GM12873 (cell line): ENCODE results near the gene DRAXIN.

Experiments
- TF ChIP-seq, protein P1 (sequence below): IDR thresholded peaks from 2 replicates; pipeline ENCODE4 v1.5.1; 2012; ENCODE audit warnings: low read depth, mild to moderate bottlenecking, moderate library complexity, low read length, control low read depth; ENCODE audit not compliant: insufficient read depth; ENCODE audit errors: missing control alignments

The DRAXIN gene

GRCh38 chr1:11727119-11727518, 35.6 kb downstream of the DRAXIN start:
- TF ChIP-seq, protein P1, sequence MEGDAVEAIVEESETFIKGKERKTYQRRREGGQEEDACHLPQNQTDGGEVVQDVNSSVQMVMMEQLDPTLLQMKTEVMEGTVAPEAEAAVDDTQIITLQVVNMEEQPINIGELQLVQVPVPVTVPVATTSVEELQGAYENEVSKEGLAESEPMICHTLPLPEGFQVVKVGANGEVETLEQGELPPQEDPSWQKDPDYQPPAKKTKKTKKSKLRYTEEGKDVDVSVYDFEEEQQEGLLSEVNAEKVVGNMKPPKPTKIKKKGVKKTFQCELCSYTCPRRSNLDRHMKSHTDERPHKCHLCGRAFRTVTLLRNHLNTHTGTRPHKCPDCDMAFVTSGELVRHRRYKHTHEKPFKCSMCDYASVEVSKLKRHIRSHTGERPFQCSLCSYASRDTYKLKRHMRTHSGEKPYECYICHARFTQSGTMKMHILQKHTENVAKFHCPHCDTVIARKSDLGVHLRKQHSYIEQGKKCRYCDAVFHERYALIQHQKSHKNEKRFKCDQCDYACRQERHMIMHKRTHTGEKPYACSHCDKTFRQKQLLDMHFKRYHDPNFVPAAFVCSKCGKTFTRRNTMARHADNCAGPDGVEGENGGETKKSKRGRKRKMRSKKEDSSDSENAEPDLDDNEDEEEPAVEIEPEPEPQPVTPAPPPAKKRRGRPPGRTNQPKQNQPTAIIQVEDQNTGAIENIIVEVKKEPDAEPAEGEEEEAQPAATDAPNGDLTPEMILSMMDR = no peak

GRCh38 chr1:11728126-11728806, 36.8 kb downstream of the DRAXIN start:
- TF ChIP-seq, protein P1 = no peak

DNA sequence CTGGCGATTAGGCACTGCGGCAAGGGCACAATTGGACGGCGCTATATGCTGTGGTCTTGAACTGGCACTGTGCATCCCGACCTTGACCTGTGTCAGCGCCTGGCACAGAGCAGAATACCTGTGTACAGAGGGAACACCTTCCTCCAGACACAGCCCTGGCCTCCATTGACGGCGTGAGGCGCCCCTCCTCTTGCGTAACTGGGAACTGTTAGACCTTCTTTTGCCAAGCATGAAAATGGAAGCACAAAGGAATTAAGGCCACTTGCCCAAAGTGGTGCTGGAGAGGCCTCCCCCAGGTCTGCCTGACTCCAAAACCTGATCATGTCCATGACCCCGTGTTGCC, 37.6 kb downstream of the DRAXIN start:
- TF ChIP-seq, protein P1 = no peak

DNA sequence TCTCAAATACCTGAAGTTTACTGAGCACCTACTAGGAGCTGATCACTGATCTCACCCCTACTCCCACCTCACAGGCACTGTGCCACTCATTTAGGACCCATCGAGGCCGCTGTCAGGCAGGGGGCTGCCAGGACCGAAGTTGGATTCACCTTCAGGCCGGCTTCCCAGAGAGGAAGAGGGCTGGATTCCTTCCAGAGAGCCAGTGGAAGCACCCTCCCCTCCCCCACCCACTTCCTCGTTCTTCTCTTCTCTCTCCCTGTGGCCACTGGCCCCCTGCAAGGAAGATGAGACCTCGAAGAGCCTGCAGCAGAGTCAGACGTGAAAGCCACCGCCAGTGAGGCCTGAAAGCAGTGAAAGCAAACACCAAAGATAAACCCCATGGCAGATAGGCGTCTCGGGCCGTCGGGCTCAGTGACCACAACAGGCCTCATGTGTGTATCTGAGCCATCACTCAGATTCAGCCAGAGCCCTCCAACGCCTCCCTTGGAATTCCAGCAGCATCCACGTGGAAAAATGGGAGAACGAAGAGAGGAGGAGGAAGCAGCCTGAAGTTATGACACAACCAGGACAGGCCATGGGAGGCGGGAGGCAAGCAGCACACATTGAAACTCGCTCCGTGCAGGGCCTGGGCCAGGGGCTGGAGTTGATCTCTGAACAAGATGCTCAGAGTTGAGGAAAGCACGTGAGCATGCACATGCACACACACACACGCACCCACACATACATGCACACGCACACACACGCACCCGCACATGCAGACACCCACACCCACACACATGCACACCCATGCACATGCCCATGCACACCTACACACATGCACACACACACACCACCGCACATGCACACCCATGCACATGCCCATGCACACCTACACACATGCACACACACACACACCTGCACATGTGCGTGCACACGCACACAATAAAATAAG, 38.3 kb downstream of the DRAXIN start:
- TF ChIP-seq, protein P1 = no peak

- TF ChIP-seq, protein P1 = no peak
Observed at GRCh38 chr1:11730429-11730891, 39.0 kb downstream of the DRAXIN start.

- TF ChIP-seq, protein P1 = no peak
Observed at GRCh38 chr1:11731691-11732283, 40.3 kb downstream of the DRAXIN start.

DNA sequence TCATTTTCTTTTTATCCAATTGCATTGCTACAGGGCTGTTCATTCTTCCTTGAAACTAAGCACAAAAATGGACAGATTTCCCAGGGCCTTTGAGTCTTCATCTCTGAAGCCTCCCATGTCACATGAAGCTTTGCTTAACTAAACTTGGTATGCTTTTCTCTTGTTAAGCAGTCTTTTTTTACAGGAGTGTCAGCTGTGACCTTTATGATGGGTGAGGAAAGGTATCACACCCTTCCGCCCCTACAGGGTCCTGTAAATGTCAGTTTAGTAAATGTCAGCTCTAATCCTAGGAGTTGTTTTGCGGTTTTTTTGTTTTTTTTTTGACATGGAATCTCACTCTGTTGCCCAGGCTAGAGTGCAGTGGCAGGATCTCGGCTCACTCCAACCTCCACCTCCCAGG, 41.8 kb downstream of the DRAXIN start:
- TF ChIP-seq, protein P1 = no peak
